PC-3 (cell line): ENCODE measurements around the gene ATP6AP1. TPM values are rescaled to one million over a fixed set of nuclear protein-coding genes. Genes with fewer than 3 reads are reported as not detected.
"Not testable (repeated sequence)": the region's sequence is repeated elsewhere in the genome, so short reads cannot be mapped to it uniquely, and the experiment has no call there.

Experiments used
- ATAC-seq: fragments of 200-7000 bp; cut with Tn5 transposase; 2 replicates; pipeline ENCODE4 v1.9.1; 2020; ENCODE audit warnings: mild to moderate bottlenecking, moderate library complexity
- BruUV-seq: library from RNA; stranded (reverse); fragments of 400-500 nt; replicated peaks from 2 replicates; lab custom pipeline; 2021; lab: Mats Ljungman, UMichigan
- CTCF ChIA-PET: fragments of 300-600 bp; sonication (Branson Sonifier 250); formaldehyde crosslinking; loops from one replicate; lab custom pipeline; 2022; ENCODE audit warnings: antibody characterized with exemption; lab: Charles Lee
- POLR2A ChIA-PET: fragments of 300-600 bp; sonication (Branson Sonifier 250); formaldehyde crosslinking; loops from one replicate; lab custom pipeline; 2022; ENCODE audit warnings: antibody characterized with exemption; ENCODE audit not compliant: unreplicated experiment; lab: Charles Lee
- DNase-seq: peaks from one replicate; pipeline ENCODE4 v3.0.0-alpha.2; 2015
- H2AFZ ChIP-seq: fragments of 300-600 bp; sonication (generic); 2 replicates; pipeline ENCODE4 v1.6.0; 2016; ENCODE audit warnings: antibody characterized with exemption, low read length
- H3F3A ChIP-seq: fragments of 300-600 bp; sonication (generic); one replicate; pipeline ENCODE4 v1.6.0; 2017; ENCODE audit warnings: antibody characterized with exemption, low read length, control low read depth, mild to moderate bottlenecking; ENCODE audit not compliant: unreplicated experiment
- H3K27ac ChIP-seq: fragments of 300-600 bp; sonication (generic); 2 replicates; pipeline ENCODE4 v1.5.1; 2016; ENCODE audit warnings: mild to moderate bottlenecking, low read length
- H3K27me3 ChIP-seq: fragments of 300-600 bp; sonication (generic); 2 replicates; pipeline ENCODE4 v1.6.1; 2016; ENCODE audit warnings: low read length, mixed read lengths
- H3K36me3 ChIP-seq: fragments of 300-600 bp; sonication (generic); 2 replicates; pipeline ENCODE4 v1.6.1; 2016; ENCODE audit warnings: low read depth, mixed run types, low read length, mixed read lengths
- H3K4me1 ChIP-seq: fragments of 300-600 bp; sonication (generic); 2 replicates; pipeline ENCODE4 v1.5.1; 2016; ENCODE audit warnings: low read length; ENCODE audit not compliant: insufficient read depth
- H3K4me2 ChIP-seq: fragments of 300-600 bp; sonication (generic); 2 replicates; pipeline ENCODE4 v1.6.0; 2016; ENCODE audit warnings: low read length
- H3K4me3 ChIP-seq: fragments of 300-600 bp; sonication (generic); 2 replicates; pipeline ENCODE4 v1.5.1; 2016; ENCODE audit warnings: mild to moderate bottlenecking, low read length, mixed read lengths
- H3K79me2 ChIP-seq: fragments of 300-600 bp; sonication (generic); 2 replicates; pipeline ENCODE4 v1.6.1; 2017; ENCODE audit warnings: low read length, mixed read lengths
- H3K9ac ChIP-seq: fragments of 300-600 bp; sonication (generic); 2 replicates; pipeline ENCODE4 v1.6.0; 2016; ENCODE audit warnings: mild to moderate bottlenecking, low read length
- H3K9me2 ChIP-seq: fragments of 300-600 bp; sonication (generic); replicated peaks from 2 replicates; pipeline ENCODE4 v1.6.1; 2016; ENCODE audit warnings: mixed run types, low read length, mixed read lengths
- H3K9me3 ChIP-seq: fragments of 300-600 bp; sonication (generic); 2 replicates; pipeline ENCODE4 v1.6.1; 2016; ENCODE audit warnings: low read length, mixed read lengths
- H4K20me1 ChIP-seq: fragments of 300-600 bp; sonication (generic); 2 replicates; pipeline ENCODE4 v1.6.1; 2016; ENCODE audit warnings: low read length, mixed read lengths
- CTCF ChIP-seq: fragments of 300-600 bp; sonication (generic); conservative IDR thresholded peaks from 2 replicates; pipeline ENCODE4 v1.5.1; 2017; ENCODE audit warnings: antibody characterized with exemption, low read depth, mild to moderate bottlenecking, low read length
- EZH2 ChIP-seq: fragments of 300-600 bp; sonication (generic); IDR thresholded peaks from one replicate; pipeline ENCODE4 v1.6.1; 2017; ENCODE audit warnings: antibody characterized with exemption, mild to moderate bottlenecking, low read length; ENCODE audit not compliant: unreplicated experiment
- EZH2phosphoT487 ChIP-seq: fragments of 300-600 bp; sonication (generic); IDR thresholded peaks from 2 replicates; pipeline ENCODE4 v1.6.1; 2018; ENCODE audit warnings: mild to moderate bottlenecking, antibody characterized with exemption, low read length, borderline replicate concordance
- intact Hi-C: fragments of 100-400 bp; cut with micrococcal nuclease; formaldehyde crosslinking; loops from 2 replicates; pipeline ENCODE4 v1.9.0; 2023
- total RNA-seq: library from RNA; depleted of rRNA; stranded (reverse); fragments of >200 nt; gene quantifications from 2 replicates; pipeline ENCODE4 v1.2.3, GENCODE V29; 2014

ATP6AP1 gene
- total RNA-seq, 1 experiment from 2014 or later: 68.7 TPM

GRCh38 chrX:154383359-154384283, 44.9 kb upstream of the ATP6AP1 start:
- H3K36me3 ChIP-seq: no peaks in the 10 kb centered on the region; the same call in 1 of the 2 replicates
- H3K9me3 ChIP-seq: no peaks in the 10 kb centered on the region
- H3K9ac ChIP-seq: no peak overlapping the region
- H3K27ac ChIP-seq: no peak overlapping the region
- H4K20me1 ChIP-seq: peaks cover 5% of the 10 kb centered on the region; the same call in 1 of the 2 replicates
- H3K27me3 ChIP-seq: no peaks in the 10 kb centered on the region
- H3F3A ChIP-seq: no peaks in the 10 kb centered on the region
- TF ChIP-seq EZH2 (no peak), EZH2phosphoT487 (no peak), CTCF (no peak)
- intact Hi-C loops: no loop called here
- BruUV-seq: no TSS peak
- H2AFZ ChIP-seq: no peak overlapping the region
- H3K4me3 ChIP-seq: no peak overlapping the region
- no peak for ATAC-seq
- H3K79me2 ChIP-seq: peaks cover 19% of the 10 kb centered on the region
- H3K9me2 ChIP-seq: no peaks in the 10 kb centered on the region
- H3K4me1 ChIP-seq: 0 out of 2 replicates have a peak, but pooled peaks cover 8% of the 10 kb centered on the region
- DNase-seq: no peak
- no peak overlapping the region for H3K4me2 ChIP-seq
- CTCF ChIA-PET: interaction anchor here (1.2 kb wide), 1 partner anchor 10 kb away, joined by 3 read pairs; no protein-coding TSS in a partner anchor
- POLR2A ChIA-PET: no interaction called here

- intact Hi-C loops: no loop called here
- ATAC-seq: no peak
These were observed 44.1 kb upstream of the ATP6AP1 start for GRCh38 chrX:154384284-154384892.

GRCh38 chrX:154388094-154388493, 40.4 kb upstream of the ATP6AP1 start:
- H3K4me2 ChIP-seq, H3K79me2 ChIP-seq, H3K27me3 ChIP-seq, H3K9ac ChIP-seq, intact Hi-C loops, CTCF ChIA-PET, H3K9me2 ChIP-seq, H3K4me1 ChIP-seq, H4K20me1 ChIP-seq, H3F3A ChIP-seq, H3K27ac ChIP-seq, H3K9me3 ChIP-seq, DNase-seq, H3K4me3 ChIP-seq, BruUV-seq, H3K36me3 ChIP-seq, POLR2A ChIA-PET, H2AFZ ChIP-seq: not testable (repeated sequence)
- ATAC-seq: peak; percentile 20

More at GRCh38 chrX:154384284-154384892, 44.1 kb upstream of the ATP6AP1 start:
- H2AFZ ChIP-seq: no peak overlapping the region
- H4K20me1 ChIP-seq: peaks cover 5% of the 10 kb centered on the region; the same call in 1 of the 2 replicates
- H3K4me2 ChIP-seq: no peak overlapping the region
- no peaks in the 10 kb centered on the region; the same call in 1 of the 2 replicates for H3K36me3 ChIP-seq
- CTCF ChIA-PET: interaction anchor here (1.2 kb wide), 1 partner anchor 11 kb away, joined by 3 read pairs; no protein-coding TSS in a partner anchor
- H3K4me3 ChIP-seq: no peak overlapping the region
- no peak overlapping the region for H3K27ac ChIP-seq
- no peak for DNase-seq
- H3K4me1 ChIP-seq: 0 out of 2 replicates have a peak, but pooled peaks cover 8% of the 10 kb centered on the region
- POLR2A ChIA-PET: no interaction called here
- no peak overlapping the region for H3K9ac ChIP-seq
- H3K9me2 ChIP-seq: no peaks in the 10 kb centered on the region
- no peaks in the 10 kb centered on the region for H3F3A ChIP-seq
- BruUV-seq: no TSS peak
- no peaks in the 10 kb centered on the region for H3K9me3 ChIP-seq
- no peak for TF ChIP-seq EZH2
- peak; percentile 50 for TF ChIP-seq CTCF
- H3K79me2 ChIP-seq: peaks cover 16% of the 10 kb centered on the region
- no peaks in the 10 kb centered on the region for H3K27me3 ChIP-seq

- not testable (repeated sequence) for DNase-seq
These were observed 39.8 kb upstream of the ATP6AP1 start for GRCh38 chrX:154388649-154389048.

More at GRCh38 chrX:154388649-154389048, 39.8 kb upstream of the ATP6AP1 start:
- H3K36me3 ChIP-seq, H3K4me1 ChIP-seq, POLR2A ChIA-PET, H3K4me3 ChIP-seq, H3K27ac ChIP-seq, BruUV-seq, H3K27me3 ChIP-seq, H3K9me2 ChIP-seq, intact Hi-C loops, H3F3A ChIP-seq, CTCF ChIA-PET, H3K4me2 ChIP-seq, H3K79me2 ChIP-seq, H3K9ac ChIP-seq, H3K9me3 ChIP-seq, H4K20me1 ChIP-seq, H2AFZ ChIP-seq: not testable (repeated sequence)
- ATAC-seq: peak; percentile 3
